KMS-11 (cell line): Measurements from ENCODE around the gene GLI3.

ENCODE experiments used
- H2AFZ ChIP-seq: fragments of 200-600 bp; sonication (generic); 2 replicates; pipeline ENCODE4 v1.6.1; 2016; ENCODE audit warnings: antibody characterized with exemption, mixed run types, low read depth
- H3K27ac ChIP-seq: fragments of 200-600 bp; sonication (generic); 2 replicates; pipeline ENCODE4 v1.6.1; 2016; ENCODE audit warnings: mild to moderate bottlenecking, mixed run types
- H3K27me3 ChIP-seq: fragments of 200-600 bp; sonication (generic); 2 replicates; pipeline ENCODE4 v1.6.1; 2017; ENCODE audit warnings: mild to moderate bottlenecking, low read depth, mixed run types, moderate library complexity; ENCODE audit not compliant: insufficient read depth
- H3K36me3 ChIP-seq: fragments of 200-600 bp; sonication (generic); 2 replicates; pipeline ENCODE4 v1.6.1; 2017; ENCODE audit warnings: mild to moderate bottlenecking, mixed run types; ENCODE audit not compliant: insufficient read depth
- H3K4me1 ChIP-seq: fragments of 200-600 bp; sonication (generic); 2 replicates; pipeline ENCODE4 v1.6.1; 2016; ENCODE audit warnings: mild to moderate bottlenecking, low read depth, mixed run types; ENCODE audit not compliant: poor library complexity, severe bottlenecking
- H3K4me2 ChIP-seq: fragments of 200-600 bp; sonication (generic); 2 replicates; pipeline ENCODE4 v1.7.0; 2016; ENCODE audit warnings: mild to moderate bottlenecking, mixed run types
- H3K4me3 ChIP-seq: fragments of 200-600 bp; sonication (generic); IDR thresholded peaks from 2 replicates; pipeline ENCODE4 v1.6.1; 2017; ENCODE audit warnings: low read depth, low read length, mixed read lengths; ENCODE audit not compliant: insufficient read depth
- H3K79me2 ChIP-seq: fragments of 200-600 bp; sonication (generic); 2 replicates; pipeline ENCODE4 v1.6.1; 2016; ENCODE audit warnings: low read depth, mixed run types; ENCODE audit not compliant: insufficient read depth
- H3K9ac ChIP-seq: fragments of 200-600 bp; sonication (generic); 2 replicates; pipeline ENCODE4 v1.6.1; 2016; ENCODE audit warnings: mild to moderate bottlenecking, mixed run types
- H4K20me1 ChIP-seq: fragments of 200-600 bp; sonication (generic); 2 replicates; pipeline ENCODE4 v1.6.1; 2016; ENCODE audit warnings: mild to moderate bottlenecking, mixed run types; ENCODE audit not compliant: insufficient read depth
- TF ChIP-seq, protein P1 (sequence below): fragments of 200-600 bp; sonication (generic); conservative IDR thresholded peaks from 2 replicates; pipeline ENCODE4 v1.6.1; 2017; ENCODE audit warnings: low read depth, mild to moderate bottlenecking, antibody characterized with exemption, low read length, moderate library complexity, mixed read lengths

Gene GLI3

DNA sequence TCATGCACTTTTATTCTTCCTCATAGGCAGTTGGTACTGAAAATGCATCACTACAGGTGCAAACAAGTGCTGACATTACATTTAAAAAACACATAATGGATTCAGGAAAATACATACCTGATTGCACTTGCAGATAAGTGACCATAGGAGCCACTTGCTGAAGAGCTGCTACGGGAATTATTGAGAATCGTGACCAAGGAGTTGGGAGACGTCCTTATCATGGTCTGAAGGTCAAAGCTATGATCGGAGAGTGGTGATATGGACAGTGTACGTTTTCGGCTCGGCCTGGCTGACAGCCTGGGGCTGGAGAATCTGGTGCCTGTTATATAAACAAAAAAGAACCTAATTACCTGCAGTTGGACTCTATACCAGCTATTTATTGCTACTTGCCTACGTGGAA, 197.1 kb downstream of the GLI3 start:
- no peaks in the 10 kb centered on the region for H3K79me2 ChIP-seq
- H3K27me3 ChIP-seq = no peaks in the 10 kb centered on the region
- H3K36me3 ChIP-seq = no peaks in the 10 kb centered on the region
- H2AFZ ChIP-seq = no peak overlapping the region
- no peak overlapping the region for H3K4me3 ChIP-seq
- TF ChIP-seq, protein P1, sequence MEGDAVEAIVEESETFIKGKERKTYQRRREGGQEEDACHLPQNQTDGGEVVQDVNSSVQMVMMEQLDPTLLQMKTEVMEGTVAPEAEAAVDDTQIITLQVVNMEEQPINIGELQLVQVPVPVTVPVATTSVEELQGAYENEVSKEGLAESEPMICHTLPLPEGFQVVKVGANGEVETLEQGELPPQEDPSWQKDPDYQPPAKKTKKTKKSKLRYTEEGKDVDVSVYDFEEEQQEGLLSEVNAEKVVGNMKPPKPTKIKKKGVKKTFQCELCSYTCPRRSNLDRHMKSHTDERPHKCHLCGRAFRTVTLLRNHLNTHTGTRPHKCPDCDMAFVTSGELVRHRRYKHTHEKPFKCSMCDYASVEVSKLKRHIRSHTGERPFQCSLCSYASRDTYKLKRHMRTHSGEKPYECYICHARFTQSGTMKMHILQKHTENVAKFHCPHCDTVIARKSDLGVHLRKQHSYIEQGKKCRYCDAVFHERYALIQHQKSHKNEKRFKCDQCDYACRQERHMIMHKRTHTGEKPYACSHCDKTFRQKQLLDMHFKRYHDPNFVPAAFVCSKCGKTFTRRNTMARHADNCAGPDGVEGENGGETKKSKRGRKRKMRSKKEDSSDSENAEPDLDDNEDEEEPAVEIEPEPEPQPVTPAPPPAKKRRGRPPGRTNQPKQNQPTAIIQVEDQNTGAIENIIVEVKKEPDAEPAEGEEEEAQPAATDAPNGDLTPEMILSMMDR = no peak
- H3K4me1 ChIP-seq = no peaks in the 10 kb centered on the region
- no peak overlapping the region for H3K9ac ChIP-seq
- H4K20me1 ChIP-seq = no peaks in the 10 kb centered on the region
- H3K27ac ChIP-seq = no peak overlapping the region
- H3K4me2 ChIP-seq = no peak overlapping the region

DNA sequence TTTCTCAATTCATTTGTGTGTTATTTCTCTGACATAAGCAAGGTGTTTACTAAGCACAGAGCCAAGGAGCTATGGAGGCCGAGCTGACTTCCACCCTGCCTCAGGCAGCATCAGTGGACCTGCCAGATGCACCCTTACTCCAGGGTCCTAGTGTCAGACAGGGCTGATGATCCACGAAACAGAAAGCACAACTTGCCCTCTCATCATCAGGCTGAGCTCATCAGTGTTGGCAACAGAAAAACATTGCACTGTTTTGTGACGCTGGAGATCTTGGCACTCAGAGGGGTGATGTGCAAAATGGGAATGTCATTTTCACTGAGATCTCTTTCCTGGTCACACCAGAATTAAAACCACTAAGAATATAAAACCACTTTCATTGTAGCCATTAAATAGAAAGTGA, 201.8 kb downstream of the GLI3 start:
- no peak overlapping the region for H3K4me3 ChIP-seq
- no peak overlapping the region for H3K27ac ChIP-seq
- H3K9ac ChIP-seq = no peak overlapping the region
- no peak overlapping the region for H3K4me2 ChIP-seq
- H3K79me2 ChIP-seq = no peaks in the 10 kb centered on the region
- TF ChIP-seq, protein P1 = no peak
- H3K27me3 ChIP-seq = no peaks in the 10 kb centered on the region
- H3K4me1 ChIP-seq = no peaks in the 10 kb centered on the region
- H2AFZ ChIP-seq = no peak overlapping the region
- H4K20me1 ChIP-seq = no peaks in the 10 kb centered on the region
- H3K36me3 ChIP-seq = no peaks in the 10 kb centered on the region

DNA sequence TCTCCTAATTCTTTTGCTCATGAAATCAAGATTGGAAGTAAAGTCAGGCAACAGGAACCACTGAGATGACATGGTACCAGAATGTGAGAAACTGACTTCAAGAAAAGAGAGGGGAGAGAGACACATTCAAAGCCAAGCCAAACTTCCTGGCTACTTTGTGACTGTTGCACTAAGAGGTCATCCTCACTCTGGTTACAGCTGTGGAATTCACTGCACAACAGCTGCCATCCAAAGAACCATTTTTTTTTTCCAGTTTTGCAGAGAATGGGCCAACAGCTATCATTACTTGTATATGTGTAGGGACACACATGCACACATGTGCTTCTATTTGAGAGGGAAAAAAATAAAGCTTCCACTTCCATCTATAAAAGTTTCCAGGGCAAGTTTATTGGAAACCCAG, 203.5 kb downstream of the GLI3 start:
- Histone ChIP-seq H3K27me3 (no peaks in the 10 kb centered on the region), H3K4me1 (no peaks in the 10 kb centered on the region), H2AFZ (no peak overlapping the region), H3K4me2 (no peak overlapping the region), H4K20me1 (no peaks in the 10 kb centered on the region), H3K36me3 (no peaks in the 10 kb centered on the region), H3K27ac (no peak overlapping the region), H3K79me2 (no peaks in the 10 kb centered on the region), H3K9ac (no peak overlapping the region), H3K4me3 (no peak overlapping the region)
- TF ChIP-seq, protein P1 = no peak

DNA sequence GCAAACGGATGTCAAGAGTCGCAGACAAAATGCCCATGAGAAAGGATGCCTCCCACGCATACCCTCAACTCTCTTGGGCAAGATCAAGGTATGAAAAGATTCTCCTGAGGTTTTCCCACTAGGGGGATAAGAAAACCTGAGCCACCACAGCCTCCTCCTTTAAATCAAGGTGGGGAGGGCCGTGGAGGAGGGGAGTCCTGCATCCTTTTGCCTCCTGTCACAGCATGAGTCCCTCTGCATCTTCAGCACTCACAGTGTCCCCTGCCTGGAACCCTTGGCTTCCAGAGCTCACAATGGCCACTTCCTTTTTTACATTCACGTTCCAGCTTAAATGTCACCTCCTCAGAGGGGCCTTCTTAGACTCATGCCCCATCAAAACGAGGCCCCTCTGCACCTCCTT, 207.6 kb downstream of the GLI3 start:
- no peak overlapping the region for H2AFZ ChIP-seq
- no peak overlapping the region for H3K9ac ChIP-seq
- no peak overlapping the region for H3K4me3 ChIP-seq
- no peaks in the 10 kb centered on the region for H3K79me2 ChIP-seq
- no peak overlapping the region for H3K27ac ChIP-seq
- H3K4me2 ChIP-seq = no peak overlapping the region
- H3K27me3 ChIP-seq = no peaks in the 10 kb centered on the region
- no peaks in the 10 kb centered on the region for H4K20me1 ChIP-seq
- H3K36me3 ChIP-seq = no peaks in the 10 kb centered on the region
- TF ChIP-seq, protein P1 = no peak
- no peaks in the 10 kb centered on the region for H3K4me1 ChIP-seq

DNA sequence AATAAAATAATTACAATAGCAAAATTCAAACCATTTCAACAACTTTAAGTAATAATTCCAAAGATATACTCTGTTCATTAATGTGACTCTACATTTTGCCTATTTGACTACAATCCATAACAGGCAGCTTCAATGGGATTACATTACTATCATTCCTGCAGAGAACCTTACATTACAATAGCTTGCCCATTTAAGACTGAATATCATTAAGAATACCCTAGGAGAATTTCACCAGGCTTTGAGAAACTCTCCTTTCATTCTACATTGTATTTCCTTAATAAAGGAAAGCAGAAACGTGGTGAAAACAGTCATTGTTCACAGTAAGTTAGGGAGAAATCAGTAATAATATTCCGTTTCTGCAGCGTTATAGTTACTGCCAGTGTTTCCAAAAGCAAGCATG, 209.5 kb downstream of the GLI3 start:
- Histone ChIP-seq H3K4me1 (no peaks in the 10 kb centered on the region), H4K20me1 (no peaks in the 10 kb centered on the region), H3K36me3 (no peaks in the 10 kb centered on the region), H3K4me2 (no peak overlapping the region), H3K9ac (no peak overlapping the region), H3K27ac (no peak overlapping the region), H3K27me3 (no peaks in the 10 kb centered on the region), H3K4me3 (no peak overlapping the region), H2AFZ (no peak overlapping the region), H3K79me2 (no peaks in the 10 kb centered on the region)
- TF ChIP-seq, protein P1 = no peak
